ENCODE measurements around the gene CUL1. TPM values are rescaled to one million over a fixed set of nuclear protein-coding genes. Genes with fewer than 3 reads are reported as not detected.

The CUL1 gene
- total and polyA plus RNA-seq, 2 donors (not counting 3 experiments of a cell fraction or from before 2014, with no cell fraction given): 25.7 to 50.2 TPM

DNA sequence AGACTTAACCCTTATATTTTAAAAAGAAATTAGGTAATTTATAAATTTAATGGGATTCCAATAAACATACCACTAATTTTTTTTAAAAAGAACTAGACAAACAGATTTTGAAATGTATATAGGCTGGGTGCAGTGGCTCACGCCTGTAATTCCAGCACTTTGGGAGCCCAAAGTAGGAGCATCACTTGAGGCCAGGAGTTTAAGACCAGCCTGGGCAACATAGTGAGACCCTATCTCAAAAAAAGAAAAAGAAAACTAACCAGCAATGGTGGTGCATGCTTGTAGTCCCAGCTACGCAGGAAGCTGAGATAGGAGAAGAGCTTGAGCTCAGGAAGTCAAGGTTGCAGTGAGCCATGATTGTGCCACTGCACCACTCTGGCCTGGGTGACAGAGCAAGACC lies 122.7 kb downstream of the CUL1 start:
- CTCF ChIA-PET: interaction anchor here (1.0 to 1.4 kb wide), 2 partner anchors 20 to 51 kb away, joined by 3 to 4 read pairs; no protein-coding TSS in a partner anchor
- H3K9me1 ChIP-seq (replicated peaks; ENCODE audit: control insufficient read depth, extremely low read depth, insufficient read depth, low read length): no peaks in the 10 kb centered on the region
- H3K79me2 ChIP-seq (ENCODE audit: control insufficient read depth, insufficient read depth, low read length): peaks cover 2% of the 10 kb centered on the region
- no peaks in the 10 kb centered on the region for H3K27me3 ChIP-seq (ENCODE audit: control insufficient read depth in 2 of 2, insufficient read depth in 2 of 2, low read length in 2 of 2)
- no peak overlapping the region for H3K4me3 ChIP-seq (replicated peaks in 1 of 3; ENCODE audit: insufficient read depth in 1 of 3, low read depth in 1 of 3, low read length in 3 of 3)
- no peak overlapping the region for H3K27ac ChIP-seq (ENCODE audit: insufficient read depth, low read depth, low read length)
- BruUV-seq (replicated peaks): no TSS peak
- no peak overlapping the region for H3K4me2 ChIP-seq (ENCODE audit: insufficient read depth, low read length)
- DNase-seq (ENCODE audit: low read depth, low spot score) (no peak), FAIRE-seq (no peak)
- H3K4me1 ChIP-seq (ENCODE audit: control insufficient read depth, extremely low read depth, insufficient read depth, low read length): peaks cover 29% of the 10 kb centered on the region
- dilution Hi-C loops (cut with MboI; ENCODE audit: extremely low pct_ligation_motif_present, low sequenced_read_pairs) (no loop called here), intact Hi-C loops (cut with micrococcal nuclease) (loop anchor here (2.0 kb wide), 1 partner anchor 61 kb away; no protein-coding TSS in a partner anchor)
- no peaks in the 10 kb centered on the region for H4K20me1 ChIP-seq (replicated peaks; ENCODE audit: control insufficient read depth, extremely low read depth, insufficient read depth, low read length)
- H3K36me3 ChIP-seq (ENCODE audit: control insufficient read depth in 2 of 2, extremely low read depth in 1 of 2, insufficient read depth in 2 of 2, low read length in 2 of 2): peaks cover 3 to 12% of the 10 kb centered on the region in 2 experiments
- H3K9ac ChIP-seq (replicated peaks; ENCODE audit: extremely low read depth, insufficient read depth, low read length): no peak overlapping the region
- POLR2A ChIA-PET: interaction anchor here (0.6 kb wide), 1 partner anchor 115 kb away, joined by 3 read pairs; no protein-coding TSS in a partner anchor
- no peak overlapping the region for H2AFZ ChIP-seq (ENCODE audit: low read depth, low read length)
- no peak for TF ChIP-seq FOS (IDR thresholded peaks at IDR 0.05; ENCODE audit: borderline replicate concordance, insufficient read depth, low read length)
- TF ChIP-seq, protein P1, sequence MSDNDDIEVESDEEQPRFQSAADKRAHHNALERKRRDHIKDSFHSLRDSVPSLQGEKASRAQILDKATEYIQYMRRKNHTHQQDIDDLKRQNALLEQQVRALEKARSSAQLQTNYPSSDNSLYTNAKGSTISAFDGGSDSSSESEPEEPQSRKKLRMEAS (IDR thresholded peaks at IDR 0.05; ENCODE audit: insufficient read depth, insufficient read length): no peak
- no peak for TF ChIP-seq GATA2 (IDR thresholded peaks at IDR 0.05; ENCODE audit: insufficient read depth, insufficient read length, low read depth, low read length)
- TF ChIP-seq, protein P2, sequence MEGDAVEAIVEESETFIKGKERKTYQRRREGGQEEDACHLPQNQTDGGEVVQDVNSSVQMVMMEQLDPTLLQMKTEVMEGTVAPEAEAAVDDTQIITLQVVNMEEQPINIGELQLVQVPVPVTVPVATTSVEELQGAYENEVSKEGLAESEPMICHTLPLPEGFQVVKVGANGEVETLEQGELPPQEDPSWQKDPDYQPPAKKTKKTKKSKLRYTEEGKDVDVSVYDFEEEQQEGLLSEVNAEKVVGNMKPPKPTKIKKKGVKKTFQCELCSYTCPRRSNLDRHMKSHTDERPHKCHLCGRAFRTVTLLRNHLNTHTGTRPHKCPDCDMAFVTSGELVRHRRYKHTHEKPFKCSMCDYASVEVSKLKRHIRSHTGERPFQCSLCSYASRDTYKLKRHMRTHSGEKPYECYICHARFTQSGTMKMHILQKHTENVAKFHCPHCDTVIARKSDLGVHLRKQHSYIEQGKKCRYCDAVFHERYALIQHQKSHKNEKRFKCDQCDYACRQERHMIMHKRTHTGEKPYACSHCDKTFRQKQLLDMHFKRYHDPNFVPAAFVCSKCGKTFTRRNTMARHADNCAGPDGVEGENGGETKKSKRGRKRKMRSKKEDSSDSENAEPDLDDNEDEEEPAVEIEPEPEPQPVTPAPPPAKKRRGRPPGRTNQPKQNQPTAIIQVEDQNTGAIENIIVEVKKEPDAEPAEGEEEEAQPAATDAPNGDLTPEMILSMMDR (IDR thresholded peaks at IDR 0.05; ENCODE audit: extremely low read depth in 1 of 2, insufficient read depth in 1 of 2, low read depth in 1 of 2, low read length in 2 of 2): no peak
- no peak for TF ChIP-seq EZH2 (IDR thresholded peaks at IDR 0.05; ENCODE audit: borderline replicate concordance, low read depth, low read length, severe bottlenecking)
- no peaks in the 10 kb centered on the region for H3K9me3 ChIP-seq (replicated peaks; ENCODE audit: control insufficient read depth, insufficient read depth, low read length)
